Memory B cell (primary cell): ENCODE data around the gene GRK2.

Source experiments
- ATAC-seq: fragments of 150-1000 bp; cut with Tn5 transposase; 2 replicates; pipeline ENCODE4 v1.10.0; 2021; ENCODE audit warnings: low read depth, mild to moderate bottlenecking, moderate library complexity
- DNase-seq, 2 donors: peaks; one replicate each; pipeline ENCODE4 v3.0.0; 2022; ENCODE audit warnings: low spot score in 2 of 2
- H3K27ac Mint-ChIP-seq: one replicate; pipeline ENCODE4 v1.8.0; 2022; ENCODE audit warnings: mild to moderate bottlenecking, moderate library complexity, mixed read lengths
- H3K27me3 Mint-ChIP-seq: one replicate; pipeline ENCODE4 v1.8.0; 2022; ENCODE audit warnings: mixed read lengths
- H3K36me3 Mint-ChIP-seq: one replicate; pipeline ENCODE4 v1.8.0; 2022; ENCODE audit warnings: mild to moderate bottlenecking, mixed read lengths
- H3K4me1 Mint-ChIP-seq: one replicate; pipeline ENCODE4 v1.8.0; 2022; ENCODE audit warnings: mixed read lengths
- H3K4me3 Mint-ChIP-seq: one replicate; pipeline ENCODE4 v1.8.0; 2022; ENCODE audit warnings: mild to moderate bottlenecking, moderate library complexity, mixed read lengths
- H3K9me3 Mint-ChIP-seq: one replicate; pipeline ENCODE4 v1.8.0; 2022; ENCODE audit warnings: mixed read lengths

GRK2 gene

GRCh38 chr11:67271205-67271540 is 4.9 kb downstream of the GRK2 start:
- peak overlapping the region; percentile 94 for H3K27ac Mint-ChIP-seq
- no peaks in the 10 kb centered on the region for H3K9me3 Mint-ChIP-seq
- DNase-seq (no peak), ATAC-seq (no peak)
- no peaks in the 10 kb centered on the region for H3K27me3 Mint-ChIP-seq
- H3K36me3 Mint-ChIP-seq = peaks cover 29% of the 10 kb centered on the region
- peaks cover 60% of the 10 kb centered on the region for H3K4me1 Mint-ChIP-seq
- peak overlapping the region; percentile 94 for H3K4me3 Mint-ChIP-seq

DNA sequence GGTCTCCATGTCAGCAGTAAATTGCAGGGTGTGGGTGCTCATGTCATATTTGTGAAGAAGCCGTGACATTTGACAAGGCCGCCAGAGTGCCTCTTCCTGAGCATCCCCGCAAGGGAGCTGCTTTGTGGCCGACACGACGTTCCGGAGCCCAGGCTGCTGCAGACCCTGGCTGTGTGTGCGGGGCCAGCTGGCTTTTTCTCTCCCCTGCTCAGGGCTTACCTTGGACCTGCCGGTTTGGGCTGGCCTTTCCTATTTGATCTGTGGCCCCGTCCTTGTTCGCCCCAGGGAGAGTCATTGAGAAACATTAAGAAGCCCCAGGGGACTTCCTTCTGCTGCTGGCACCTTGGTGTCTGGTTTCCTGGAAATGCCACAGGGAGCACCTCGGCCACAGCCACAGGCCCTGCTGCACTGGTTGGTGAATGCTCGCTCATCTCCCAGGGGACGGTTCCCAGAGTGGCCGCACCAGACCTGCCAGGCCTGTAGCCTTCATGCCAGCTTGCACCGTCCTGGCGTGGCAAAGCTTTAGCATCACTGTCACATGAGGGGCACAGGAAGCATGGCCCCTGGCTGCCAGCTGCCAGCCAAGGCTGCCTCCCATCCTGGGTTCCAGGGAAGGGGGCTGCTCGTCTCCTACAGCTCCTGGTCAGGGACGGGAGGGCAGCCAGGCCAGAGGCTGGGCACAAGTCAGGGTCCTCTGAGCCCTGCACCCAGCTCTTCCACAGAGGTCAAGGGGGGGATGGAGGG is 5.4 kb downstream of the GRK2 start:
- Mint-ChIP-seq H3K4me3 (peak overlapping the region; percentile 94), H3K9me3 (no peaks in the 10 kb centered on the region), H3K27me3 (no peaks in the 10 kb centered on the region), H3K36me3 (peaks cover 29% of the 10 kb centered on the region), H3K4me1 (peaks cover 64% of the 10 kb centered on the region), H3K27ac (peak overlapping the region; percentile 94)
- DNase-seq (no peak), ATAC-seq (peak; percentile 7)

DNA sequence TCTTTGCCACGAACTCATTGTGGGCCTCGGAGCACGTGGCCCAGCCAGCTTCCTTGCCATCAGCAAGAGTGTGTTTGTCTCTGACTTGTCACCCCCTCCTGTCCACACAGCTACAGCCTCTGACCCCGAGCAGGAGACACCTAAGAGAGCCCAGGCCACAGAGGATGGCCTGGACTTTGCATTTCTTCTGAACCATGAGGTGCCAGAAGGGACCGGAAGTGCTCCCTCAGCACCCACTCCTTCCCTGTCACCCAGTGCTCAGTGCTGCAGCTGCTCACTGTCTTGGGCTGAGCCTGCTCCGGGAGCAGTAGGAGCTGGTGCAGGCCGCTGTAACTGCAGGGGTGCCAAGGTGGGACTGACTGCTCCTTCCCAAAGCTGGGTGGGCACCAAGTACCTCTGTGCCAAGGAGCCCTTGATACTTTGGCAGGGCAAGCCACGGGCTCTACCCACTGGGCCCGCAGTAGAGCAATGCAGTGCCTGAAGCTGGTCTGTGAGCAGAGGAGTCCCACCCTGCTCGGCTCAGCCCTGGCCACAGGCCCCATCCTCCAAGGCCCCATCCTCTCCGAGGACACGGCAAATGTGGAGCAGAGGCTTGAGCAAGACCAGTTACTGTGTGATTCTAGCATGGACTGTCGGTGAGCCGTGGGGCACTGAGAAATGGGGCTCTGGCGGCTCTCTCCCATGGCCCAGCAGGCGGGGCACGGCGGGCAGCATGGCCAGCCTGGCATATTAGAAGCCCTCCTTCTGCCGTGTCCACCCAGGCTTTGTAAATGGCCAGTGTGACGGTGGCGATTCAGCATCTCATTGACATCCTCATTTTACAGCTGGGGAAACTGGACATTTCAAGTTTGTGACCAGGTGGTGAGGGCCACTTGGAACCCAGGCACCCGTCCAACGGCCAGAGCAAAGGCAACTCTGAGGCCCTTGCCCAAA is 6.3 kb downstream of the GRK2 start:
- ATAC-seq (no peak), DNase-seq (no peak)
- Mint-ChIP-seq H3K4me3 (peak overlapping the region; percentile 94), H3K9me3 (no peaks in the 10 kb centered on the region), H3K36me3 (peaks cover 24% of the 10 kb centered on the region), H3K4me1 (peaks cover 62% of the 10 kb centered on the region), H3K27me3 (no peaks in the 10 kb centered on the region), H3K27ac (peak overlapping the region; percentile 94)

GRCh38 chr11:67273260-67273990 is 7.2 kb downstream of the GRK2 start:
- Mint-ChIP-seq H3K9me3 (no peaks in the 10 kb centered on the region), H3K36me3 (peaks cover 19% of the 10 kb centered on the region), H3K4me1 (peaks cover 59% of the 10 kb centered on the region), H3K27ac (peak overlapping the region; percentile 94), H3K4me3 (peak overlapping the region; percentile 94), H3K27me3 (no peaks in the 10 kb centered on the region)
- no peak for ATAC-seq
- DNase-seq = no peak

- Mint-ChIP-seq H3K27ac (peak overlapping the region; percentile 82), H3K4me3 (peak overlapping the region; percentile 77), H3K27me3 (no peaks in the 10 kb centered on the region), H3K9me3 (no peaks in the 10 kb centered on the region), H3K36me3 (peaks cover 26% of the 10 kb centered on the region), H3K4me1 (peaks cover 62% of the 10 kb centered on the region)
- ATAC-seq (no peak), DNase-seq (no peak)
Observed at GRCh38 chr11:67274768-67275605, 8.7 kb downstream of the GRK2 start.

GRCh38 chr11:67275606-67276409 is 9.5 kb downstream of the GRK2 start:
- peak overlapping the region; percentile 74 for H3K4me3 Mint-ChIP-seq
- peaks cover 56% of the 10 kb centered on the region for H3K4me1 Mint-ChIP-seq
- no peak for ATAC-seq
- no peaks in the 10 kb centered on the region for H3K27me3 Mint-ChIP-seq
- DNase-seq = no peak
- no peaks in the 10 kb centered on the region for H3K9me3 Mint-ChIP-seq
- H3K27ac Mint-ChIP-seq = peak overlapping the region; percentile 73
- H3K36me3 Mint-ChIP-seq = peaks cover 22% of the 10 kb centered on the region

GRCh38 chr11:67276781-67277230 is 10.5 kb downstream of the GRK2 start:
- Mint-ChIP-seq H3K4me3 (peak overlapping the region; percentile 79), H3K9me3 (no peaks in the 10 kb centered on the region), H3K36me3 (peaks cover 18% of the 10 kb centered on the region), H3K27ac (peak overlapping the region; percentile 73), H3K4me1 (peaks cover 47% of the 10 kb centered on the region), H3K27me3 (no peaks in the 10 kb centered on the region)
- DNase-seq (no peak), ATAC-seq (no peak)

DNA sequence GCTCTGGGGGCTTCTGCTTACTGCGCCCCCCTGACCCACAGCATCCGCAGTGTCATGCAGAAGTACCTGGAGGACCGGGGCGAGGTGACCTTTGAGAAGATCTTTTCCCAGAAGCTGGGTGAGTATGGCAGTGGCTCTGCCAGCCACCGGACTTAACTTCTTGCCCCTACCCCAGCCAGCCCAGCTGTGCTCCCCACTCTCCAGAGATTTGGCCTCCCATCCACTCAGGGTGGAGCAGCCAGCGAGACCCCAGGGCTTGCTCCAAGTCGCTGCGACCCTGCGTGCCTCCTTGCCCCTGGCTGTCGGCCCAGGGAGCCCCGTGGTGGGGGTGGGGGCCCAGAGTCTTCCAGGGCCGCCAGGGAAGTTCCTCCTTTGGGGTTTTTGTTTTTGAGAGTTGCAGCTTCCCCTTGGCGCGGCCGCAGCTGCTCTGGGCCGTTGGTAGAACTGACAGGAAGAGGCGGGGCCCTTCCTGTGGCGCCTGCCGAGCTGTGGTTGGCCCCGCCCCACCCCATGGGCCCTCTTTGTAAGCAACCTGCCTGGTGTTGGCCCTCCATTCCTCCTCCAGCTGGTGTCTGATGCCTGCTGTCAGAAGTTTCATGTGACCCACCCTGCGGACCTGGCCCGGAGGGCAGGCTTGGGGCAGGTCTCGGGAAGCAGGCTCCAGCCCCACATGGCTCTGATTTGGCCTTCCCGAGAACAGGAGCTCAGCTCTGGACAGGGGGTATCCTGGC is 11.1 kb downstream of the GRK2 start:
- H3K27me3 Mint-ChIP-seq = no peaks in the 10 kb centered on the region
- peak overlapping the region; percentile 79 for H3K4me3 Mint-ChIP-seq
- H3K27ac Mint-ChIP-seq = peak overlapping the region; percentile 73
- peaks cover 21% of the 10 kb centered on the region for H3K36me3 Mint-ChIP-seq
- ATAC-seq (peak; percentile 96), DNase-seq (peak; percentile 85 to 91)
- H3K9me3 Mint-ChIP-seq = no peaks in the 10 kb centered on the region
- peaks cover 41% of the 10 kb centered on the region for H3K4me1 Mint-ChIP-seq

GRCh38 chr11:67278135-67278938 is 12.1 kb downstream of the GRK2 start:
- H3K4me3 Mint-ChIP-seq = peak overlapping the region; percentile 79
- H3K9me3 Mint-ChIP-seq = no peaks in the 10 kb centered on the region
- no peaks in the 10 kb centered on the region for H3K27me3 Mint-ChIP-seq
- ATAC-seq (no peak), DNase-seq (no peak)
- H3K4me1 Mint-ChIP-seq = peaks cover 36% of the 10 kb centered on the region
- H3K36me3 Mint-ChIP-seq = peaks cover 23% of the 10 kb centered on the region
- peak overlapping the region; percentile 73 for H3K27ac Mint-ChIP-seq

GRCh38 chr11:67278939-67279588 is 12.8 kb downstream of the GRK2 start:
- H3K4me1 Mint-ChIP-seq = peaks cover 36% of the 10 kb centered on the region
- H3K4me3 Mint-ChIP-seq = peak overlapping the region; percentile 37
- ATAC-seq (no peak), DNase-seq (no peak)
- H3K27ac Mint-ChIP-seq = peak overlapping the region; percentile 73
- no peaks in the 10 kb centered on the region for H3K9me3 Mint-ChIP-seq
- no peaks in the 10 kb centered on the region for H3K27me3 Mint-ChIP-seq
- peaks cover 23% of the 10 kb centered on the region for H3K36me3 Mint-ChIP-seq

DNA sequence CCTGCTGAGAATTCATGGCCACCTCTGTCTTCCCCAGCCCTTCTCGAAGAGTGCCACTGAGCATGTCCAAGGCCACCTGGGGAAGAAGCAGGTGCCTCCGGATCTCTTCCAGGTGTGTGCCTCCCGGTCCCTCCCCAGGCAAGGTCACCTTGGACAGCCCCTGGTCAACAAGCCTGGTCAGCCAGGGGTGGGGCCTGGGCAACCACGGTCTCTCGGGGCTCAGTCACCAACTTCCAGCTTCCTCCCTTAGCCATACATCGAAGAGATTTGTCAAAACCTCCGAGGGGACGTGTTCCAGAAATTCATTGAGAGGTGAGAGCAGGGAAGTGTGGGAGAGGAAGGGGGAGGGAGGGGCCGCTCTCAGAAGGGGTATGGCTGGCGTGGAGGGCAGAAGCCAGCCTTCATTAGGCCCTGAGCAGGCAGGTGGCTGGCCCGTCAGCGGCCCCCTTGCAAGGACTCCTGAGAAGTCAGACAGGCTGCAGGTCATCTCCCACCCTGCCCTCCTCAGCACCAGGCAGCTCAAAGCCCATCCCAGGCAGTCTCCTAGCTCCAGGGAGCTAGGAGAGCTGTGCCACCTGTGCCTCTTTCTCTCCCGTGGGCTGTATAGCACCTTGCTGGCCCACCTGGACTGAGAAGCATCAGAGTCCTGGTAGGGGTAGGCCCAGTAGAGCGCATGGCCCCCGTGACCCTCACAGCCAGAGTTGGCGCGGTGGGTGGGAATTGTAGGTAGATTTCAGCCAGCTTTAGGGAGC is 13.5 kb downstream of the GRK2 start:
- H3K4me3 Mint-ChIP-seq = peak overlapping the region; percentile 29
- ATAC-seq (no peak), DNase-seq (no peak)
- H3K4me1 Mint-ChIP-seq = peaks cover 31% of the 10 kb centered on the region
- H3K36me3 Mint-ChIP-seq = peaks cover 21% of the 10 kb centered on the region
- H3K27me3 Mint-ChIP-seq = no peaks in the 10 kb centered on the region
- peak overlapping the region; percentile 73 for H3K27ac Mint-ChIP-seq
- no peaks in the 10 kb centered on the region for H3K9me3 Mint-ChIP-seq
